PFSK-1 (cell line): ENCODE data around the gene MTX3.

Experiments used
- FOXP2 ChIP-seq: optimal IDR thresholded peaks from 2 replicates; pipeline ENCODE3; 2011; ENCODE audit warnings: borderline replicate concordance, control low read depth, inconsistent platforms; ENCODE audit not compliant: insufficient read depth; ENCODE audit errors: extremely low read length, extremely low read depth
- POLR2AphosphoS5 ChIP-seq: IDR thresholded peaks from 2 replicates; pipeline ENCODE4 v1.6.1; 2012; ENCODE audit warnings: low read depth, mild to moderate bottlenecking, control low read depth, low read length, moderate library complexity
- REST ChIP-seq, 2 experiments: IDR thresholded peaks; 2 replicates each; pipeline versions ENCODE4 v1.6.1 to v1.8.0; 2011 to 2012; ENCODE audit warnings: low read depth in 2 of 2, low read length in 2 of 2, control low read depth in 1 of 2, inconsistent platforms in 1 of 2, mild to moderate bottlenecking in 1 of 2, moderate library complexity in 1 of 2; ENCODE audit not compliant: insufficient read depth in 1 of 2
- SIN3A ChIP-seq: IDR thresholded peaks from 2 replicates; pipeline ENCODE4 v1.6.1; 2012; ENCODE audit warnings: mild to moderate bottlenecking, low read length, moderate library complexity, borderline replicate concordance; ENCODE audit not compliant: insufficient read depth
- TAF1 ChIP-seq: IDR thresholded peaks from 2 replicates; pipeline ENCODE4 v1.6.1; 2012; ENCODE audit warnings: low read length, control low read depth, borderline replicate concordance; ENCODE audit not compliant: insufficient read depth

MTX3 gene

GRCh38 chr5:79931866-79932265, 59.2 kb downstream of the MTX3 start:
- TF ChIP-seq SIN3A (no peak), POLR2AphosphoS5 (no peak), TAF1 (no peak), REST (IDR thresholded peaks at IDR 0.05; ENCODE audit: insufficient read depth in 1 of 2, low read depth in 2 of 2, low read length in 2 of 2) (no peak), FOXP2 (no peak)

- TF ChIP-seq FOXP2: no peak
- TF ChIP-seq POLR2AphosphoS5: no peak
- no peak for TF ChIP-seq SIN3A
- TF ChIP-seq TAF1: no peak
- no peak for TF ChIP-seq REST (IDR thresholded peaks at IDR 0.05; ENCODE audit: insufficient read depth in 1 of 2, low read depth in 2 of 2, low read length in 2 of 2)
Observed at GRCh38 chr5:79931409-79931808, 59.7 kb downstream of the MTX3 start.

GRCh38 chr5:79929095-79929494, 62.0 kb downstream of the MTX3 start:
- TF ChIP-seq TAF1: no peak
- TF ChIP-seq POLR2AphosphoS5: no peak
- no peak for TF ChIP-seq FOXP2
- TF ChIP-seq SIN3A: no peak
- no peak for TF ChIP-seq REST (IDR thresholded peaks at IDR 0.05; ENCODE audit: insufficient read depth in 1 of 2, low read depth in 2 of 2, low read length in 2 of 2)
